GM23338 (cell line): ENCODE data around the gene GPAT2. TPM values are rescaled to one million over a fixed set of nuclear protein-coding genes. Genes with fewer than 3 reads are reported as not detected.
"Not testable (repeated sequence)": the region's sequence is repeated elsewhere in the genome, so short reads cannot be mapped to it uniquely, and the experiment has no call there.

ENCODE experiments used
- ATAC-seq: fragments of 200-7000 bp; cut with Tn5 transposase; 3 replicates; pipeline ENCODE4 v1.9.1; 2020
- DNase-seq: peaks from one replicate; pipeline ENCODE4 v3.0.0-alpha.2; 2015; ENCODE audit warnings: low spot score
- H2AFZ ChIP-seq: fragments of 200-600 bp; sonication (generic); 2 replicates; pipeline ENCODE4 v1.8.0; 2016; ENCODE audit warnings: antibody characterized with exemption, mild to moderate bottlenecking, moderate library complexity
- H3F3A ChIP-seq: fragments of 200-600 bp; sonication (generic); replicated peaks from 2 replicates; pipeline ENCODE4 v1.8.0; 2017; ENCODE audit warnings: antibody characterized with exemption, mixed run types, low read depth
- H3K27ac ChIP-seq: fragments of 200-600 bp; sonication (generic); 2 replicates; pipeline ENCODE4 v1.6.1; 2016; ENCODE audit warnings: low read depth
- H3K27me3 ChIP-seq: fragments of 200-600 bp; sonication (generic); 2 replicates; pipeline ENCODE4 v1.8.0; 2016; ENCODE audit warnings: mild to moderate bottlenecking, mixed run types, moderate library complexity; ENCODE audit not compliant: insufficient read depth
- H3K36me3 ChIP-seq: fragments of 200-600 bp; sonication (generic); 2 replicates; pipeline ENCODE4 v1.8.0; 2016; ENCODE audit warnings: mild to moderate bottlenecking; ENCODE audit not compliant: insufficient read depth
- H3K4me1 ChIP-seq: fragments of 200-600 bp; sonication (generic); 2 replicates; pipeline ENCODE4 v1.8.0; 2016; ENCODE audit warnings: mild to moderate bottlenecking, moderate library complexity; ENCODE audit not compliant: insufficient read depth
- H3K4me2 ChIP-seq: fragments of 200-600 bp; sonication (generic); 2 replicates; pipeline ENCODE4 v1.7.1; 2017; ENCODE audit warnings: mixed run types
- H3K4me3 ChIP-seq: fragments of 200-600 bp; sonication (generic); 2 replicates; pipeline ENCODE4 v1.6.1; 2016; ENCODE audit warnings: mixed run types
- H3K79me2 ChIP-seq: fragments of 200-600 bp; sonication (generic); replicated peaks from 2 replicates; pipeline ENCODE4 v1.8.0; 2017; ENCODE audit warnings: mild to moderate bottlenecking; ENCODE audit not compliant: insufficient read depth
- H3K9me2 ChIP-seq: fragments of 200-600 bp; sonication (generic); 2 replicates; pipeline ENCODE4 v1.8.0; 2017; ENCODE audit not compliant: insufficient read depth
- H4K20me1 ChIP-seq: fragments of 200-600 bp; sonication (generic); replicated peaks from 2 replicates; pipeline ENCODE4 v1.8.0; 2017; ENCODE audit warnings: mild to moderate bottlenecking; ENCODE audit not compliant: insufficient read depth
- H3K27ac Mint-ChIP-seq: 2 replicates; pipeline ENCODE4 v1.8.0; 2020; ENCODE audit warnings: inconsistent platforms, mild to moderate bottlenecking, moderate library complexity, mixed read lengths
- H3K27me3 Mint-ChIP-seq: 3 replicates; pipeline ENCODE4 v1.8.0; 2022; ENCODE audit warnings: low read depth, mild to moderate bottlenecking, moderate library complexity, mixed read lengths, inconsistent platforms; ENCODE audit not compliant: insufficient read depth, poor library complexity
- H3K36me3 Mint-ChIP-seq: 3 replicates; pipeline ENCODE4 v1.8.0; 2021; ENCODE audit warnings: low read depth, mild to moderate bottlenecking, inconsistent platforms, moderate library complexity, mixed read lengths
- H3K4me1 Mint-ChIP-seq: 3 replicates; pipeline ENCODE4 v1.8.0; 2020; ENCODE audit warnings: mild to moderate bottlenecking, inconsistent platforms, mixed read lengths
- H3K4me3 Mint-ChIP-seq: 3 replicates; pipeline ENCODE4 v1.8.0; 2021; ENCODE audit warnings: moderate library complexity, mild to moderate bottlenecking, inconsistent platforms, mixed read lengths
- H3K9me3 Mint-ChIP-seq: 3 replicates; pipeline ENCODE4 v1.8.0; 2020; ENCODE audit warnings: moderate library complexity, mild to moderate bottlenecking, inconsistent platforms, mixed read lengths
- polyA plus RNA-seq: library from polyadenylated mRNA; unstranded; fragments of >200 nt; fragmentation: Nextera tagmentation; extraction: Ambion mirVana; gene quantifications from 2 replicates; pipeline ENCODE4 v1.2.1, GENCODE V29; 2016
- total RNA-seq: library from RNA; depleted of rRNA; stranded (reverse); fragments of >200 nt; shearing (Covaris generic); gene quantifications from 2 replicates; pipeline ENCODE4 v1.2.3, GENCODE V29; 2014

GPAT2 gene
- total and polyA plus RNA-seq, 2 experiments from 2014 or later, result 1.6 to 2.2 TPM

- H3K9me3 Mint-ChIP-seq, H3K4me1 Mint-ChIP-seq, H3K27ac Mint-ChIP-seq, H3K27me3 ChIP-seq, H3K27ac ChIP-seq, H3F3A ChIP-seq, H3K4me2 ChIP-seq, H4K20me1 ChIP-seq, H3K36me3 ChIP-seq, H3K4me1 ChIP-seq, DNase-seq, H3K4me3 Mint-ChIP-seq, H3K27me3 Mint-ChIP-seq, H3K36me3 Mint-ChIP-seq, H2AFZ ChIP-seq, H3K4me3 ChIP-seq, H3K79me2 ChIP-seq, H3K9me2 ChIP-seq: not testable (repeated sequence)
- peak; percentile 27 for ATAC-seq
These were observed 33.3 kb upstream of the GPAT2 start for GRCh38 chr2:96067902-96068581.

DNA sequence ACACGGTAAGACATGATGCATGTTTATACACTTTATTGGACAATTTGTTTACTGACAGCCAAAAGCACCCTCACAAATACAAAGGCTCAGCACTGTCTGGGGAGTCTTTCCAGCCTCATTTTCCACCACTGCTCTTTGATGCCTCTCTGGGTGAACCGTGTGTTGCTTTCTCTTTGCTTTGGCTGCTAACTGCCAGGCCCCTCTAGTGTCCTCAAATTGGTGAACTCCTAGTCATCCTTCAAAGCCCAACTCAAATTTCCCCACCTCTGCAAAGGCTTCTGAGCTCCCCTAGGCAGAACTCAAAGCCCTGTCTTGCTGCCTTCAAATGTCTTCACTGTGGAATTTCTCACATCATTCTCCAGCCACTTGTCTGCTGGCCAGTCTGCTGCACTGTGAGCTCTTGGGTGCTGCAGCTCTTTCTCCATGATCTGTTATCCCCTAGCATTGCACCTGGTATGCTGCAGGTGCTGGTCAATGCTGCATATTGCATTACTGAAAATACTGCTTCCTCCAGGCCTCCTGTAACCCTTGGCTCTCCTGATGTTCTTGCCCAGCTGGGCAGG, 32.5 kb upstream of the GPAT2 start:
- H3K4me1 ChIP-seq, H3K4me3 Mint-ChIP-seq, H3F3A ChIP-seq, H3K4me2 ChIP-seq, H3K4me1 Mint-ChIP-seq, H3K27me3 Mint-ChIP-seq, H3K9me3 Mint-ChIP-seq, H4K20me1 ChIP-seq, H3K9me2 ChIP-seq, ATAC-seq, H3K27ac Mint-ChIP-seq, DNase-seq, H2AFZ ChIP-seq, H3K27me3 ChIP-seq, H3K36me3 ChIP-seq, H3K36me3 Mint-ChIP-seq, H3K79me2 ChIP-seq, H3K4me3 ChIP-seq, H3K27ac ChIP-seq: not testable (repeated sequence)

GRCh38 chr2:96066511-96066910, 31.8 kb upstream of the GPAT2 start:
- H3K4me3 Mint-ChIP-seq, H3K9me2 ChIP-seq, H3K4me2 ChIP-seq, H3K27ac ChIP-seq, H3K9me3 Mint-ChIP-seq, ATAC-seq, H3K36me3 Mint-ChIP-seq, H3K4me1 Mint-ChIP-seq, H3K4me1 ChIP-seq, H4K20me1 ChIP-seq, H3F3A ChIP-seq, H3K27ac Mint-ChIP-seq, H3K79me2 ChIP-seq, H3K36me3 ChIP-seq, H3K27me3 Mint-ChIP-seq, H3K4me3 ChIP-seq, DNase-seq, H3K27me3 ChIP-seq, H2AFZ ChIP-seq: not testable (repeated sequence)

DNA sequence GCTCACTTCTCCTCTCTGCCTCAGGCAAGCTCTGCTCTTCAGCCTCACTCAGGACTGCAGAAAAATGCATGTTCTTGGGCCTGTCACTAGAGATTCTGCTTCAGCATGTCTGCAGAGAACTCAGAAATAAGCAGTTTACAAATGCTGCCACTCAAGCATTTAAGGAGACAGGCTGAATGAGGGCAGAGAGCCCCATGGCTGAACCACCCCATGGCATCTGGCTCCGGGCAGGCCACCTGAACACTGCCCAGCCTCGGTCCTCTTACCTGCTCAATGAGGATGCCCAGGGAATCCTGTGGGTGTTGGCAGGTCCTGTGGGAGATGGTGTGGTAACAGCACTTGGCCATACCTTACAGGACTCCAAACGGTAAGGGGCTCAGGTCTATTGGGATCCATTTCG, 31.2 kb upstream of the GPAT2 start:
- H4K20me1 ChIP-seq, H3K36me3 ChIP-seq, H3K4me1 Mint-ChIP-seq, H3F3A ChIP-seq, H2AFZ ChIP-seq, ATAC-seq, H3K27ac Mint-ChIP-seq, H3K27ac ChIP-seq, H3K79me2 ChIP-seq, H3K4me1 ChIP-seq, H3K27me3 Mint-ChIP-seq, H3K4me2 ChIP-seq, H3K27me3 ChIP-seq, H3K9me2 ChIP-seq, H3K36me3 Mint-ChIP-seq, DNase-seq, H3K9me3 Mint-ChIP-seq, H3K4me3 Mint-ChIP-seq, H3K4me3 ChIP-seq: not testable (repeated sequence)
